Heart left ventricle (tissue), 13 donors: ENCODE results near the gene SEMA5B.

Experiments
- POLR2A ChIP-seq, 2 donors: fragments of 450-650 bp; IDR thresholded peaks; one replicate each; pipeline ENCODE4 v1.6.1; 2017; ENCODE audit warnings: antibody characterized with exemption in 2 of 2, mild to moderate bottlenecking in 2 of 2, moderate library complexity in 2 of 2
- TF ChIP-seq, protein P1 (sequence below), 12 donors: fragments of 200-600 bp; sonication (generic) in 4 of 12; IDR thresholded peaks; one replicate each; pipeline versions ENCODE4 v1.5.0 to v1.8.0; 2018 to 2022; ENCODE audit warnings: antibody characterized with exemption in 12 of 12, mild to moderate bottlenecking in 5 of 12
- donor health status: ischemic (EF 13 %, LVEDD 7.1; RV severe dilation, severe dysfunction).
- donor health status: DM: no; HTN: yes; CAD: no.
- donor health status: DM: no; HTN: no; CAD: no.
- donor health status: ischemic (EF 25% LVEDD 6.9; RV normal size, moderate dysfunction).
- donor health status: ischemic (EF 25% LVEDD 5.7; RV mildly dilated, moderate dysfunction).
- donor health status: ischemic (EF 35%, LVEDD 5.7; RV mildly dilated, moderate dysfunction).
- donor health status: nonischemic (EF 11% LVEDD 7.7; RV severe dilation, severe dysfunction).
- donor health status: DM: yes; HTN: yes; CAD: no.
- donor health status: PGD.
- donor health status: ischemic (EF 29% LVEDD 5.4; RV normal size, mild dysfunction).
- donor health status: nonischemic (EF 23%, LVEDD 6.1; RV moderate dilation, normal function).

DNA sequence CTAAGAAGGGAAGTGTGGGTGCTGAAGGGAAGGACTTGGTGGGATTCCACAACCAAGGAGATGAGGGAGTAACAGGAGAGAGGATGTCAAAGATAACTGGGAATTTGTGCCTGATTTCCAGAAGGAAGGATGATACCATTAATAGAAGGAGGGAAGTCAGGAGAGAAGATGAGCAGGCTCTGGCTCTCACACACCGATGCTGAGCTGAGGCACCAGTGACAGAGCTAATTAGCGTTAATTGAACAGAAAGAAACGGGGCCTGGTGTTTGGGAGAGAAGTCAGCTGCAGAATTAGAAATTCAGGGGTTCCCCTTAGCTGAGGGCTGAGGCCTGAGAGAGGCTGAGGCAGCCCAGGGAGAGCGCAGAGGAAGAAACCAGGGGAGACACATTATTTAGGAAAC lies 27.4 kb upstream of the SEMA5B start:
- TF ChIP-seq, protein P1, sequence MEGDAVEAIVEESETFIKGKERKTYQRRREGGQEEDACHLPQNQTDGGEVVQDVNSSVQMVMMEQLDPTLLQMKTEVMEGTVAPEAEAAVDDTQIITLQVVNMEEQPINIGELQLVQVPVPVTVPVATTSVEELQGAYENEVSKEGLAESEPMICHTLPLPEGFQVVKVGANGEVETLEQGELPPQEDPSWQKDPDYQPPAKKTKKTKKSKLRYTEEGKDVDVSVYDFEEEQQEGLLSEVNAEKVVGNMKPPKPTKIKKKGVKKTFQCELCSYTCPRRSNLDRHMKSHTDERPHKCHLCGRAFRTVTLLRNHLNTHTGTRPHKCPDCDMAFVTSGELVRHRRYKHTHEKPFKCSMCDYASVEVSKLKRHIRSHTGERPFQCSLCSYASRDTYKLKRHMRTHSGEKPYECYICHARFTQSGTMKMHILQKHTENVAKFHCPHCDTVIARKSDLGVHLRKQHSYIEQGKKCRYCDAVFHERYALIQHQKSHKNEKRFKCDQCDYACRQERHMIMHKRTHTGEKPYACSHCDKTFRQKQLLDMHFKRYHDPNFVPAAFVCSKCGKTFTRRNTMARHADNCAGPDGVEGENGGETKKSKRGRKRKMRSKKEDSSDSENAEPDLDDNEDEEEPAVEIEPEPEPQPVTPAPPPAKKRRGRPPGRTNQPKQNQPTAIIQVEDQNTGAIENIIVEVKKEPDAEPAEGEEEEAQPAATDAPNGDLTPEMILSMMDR (IDR thresholded peaks at IDR 0.05), result no peak
- no peak for TF ChIP-seq POLR2A (IDR thresholded peaks at IDR 0.05)
